Measurements from ENCODE around the gene GOLPH3.

- TF ChIP-seq CTCF (conservative IDR thresholded peaks at IDR 0.05; ENCODE audit: low read depth, low read length) (peak; percentile 97), EZH2 (IDR thresholded peaks at IDR 0.05; ENCODE audit: low read length, unreplicated experiment) (no peak), EZH2phosphoT487 (IDR thresholded peaks at IDR 0.05; ENCODE audit: borderline replicate concordance, low read length) (no peak)
Observed at GRCh38 chr5:32076699-32077695, 97.1 kb downstream of the GOLPH3 start.

Data from PC-3 (cell line).